CD8-positive, alpha-beta memory T cell (primary cell): Measurements from ENCODE around the gene BLM. TPM values are rescaled to one million over a fixed set of nuclear protein-coding genes. Genes with fewer than 3 reads are reported as not detected.
A peak's percentile ranks its signal among the peaks of the same experiment; 100 is the strongest.

ENCODE experiments used
- CTCF ChIA-PET: fragments of 350-600 bp; sonication (Branson Sonifier 250); formaldehyde crosslinking; loops from one replicate; lab custom pipeline; 2021; ENCODE audit warnings: antibody characterized with exemption; lab: Charles Lee
- POLR2A ChIA-PET: fragments of 350-600 bp; sonication (Branson Sonifier 250); formaldehyde crosslinking; loops from one replicate; lab custom pipeline; 2021; ENCODE audit warnings: antibody characterized with exemption; lab: Charles Lee
- DNase-seq, 5 donors: peaks; one replicate each; pipeline versions ENCODE4 v3.0.0 to v3.0.0-alpha.2; 2020 to 2022; ENCODE audit warnings: mixed read lengths in 1 of 5
- H3K27ac ChIP-seq: one replicate; pipeline ENCODE4 v1.7.0; 2013; ENCODE audit warnings: low read depth, mild to moderate bottlenecking, low read length, moderate library complexity
- H3K27me3 ChIP-seq: 2 replicates; pipeline ENCODE4 v1.7.0; 2013; ENCODE audit warnings: low read length, mild to moderate bottlenecking; ENCODE audit not compliant: insufficient read depth, poor library complexity, severe bottlenecking
- H3K36me3 ChIP-seq: 2 replicates; pipeline ENCODE4 v1.7.0; 2013; ENCODE audit warnings: mild to moderate bottlenecking, low read length, moderate library complexity; ENCODE audit not compliant: insufficient read depth
- H3K4me1 ChIP-seq: 2 replicates; pipeline ENCODE4 v1.7.0; 2013; ENCODE audit warnings: mild to moderate bottlenecking, low read length, moderate library complexity; ENCODE audit not compliant: insufficient read depth
- H3K4me3 ChIP-seq: 2 replicates; pipeline ENCODE4 v1.7.0; 2013; ENCODE audit warnings: mild to moderate bottlenecking, low read length
- H3K9me3 ChIP-seq: 2 replicates; pipeline ENCODE4 v1.7.0; 2013; ENCODE audit warnings: mild to moderate bottlenecking, low read length
- H3K27ac Mint-ChIP-seq, 8 donors: one replicate each; pipeline ENCODE4 v1.8.0; 2020 to 2021; ENCODE audit warnings: mixed read lengths in 8 of 8, mild to moderate bottlenecking in 6 of 8, inconsistent platforms in 3 of 8, moderate library complexity in 3 of 8
- H3K27me3 Mint-ChIP-seq, 2 donors: one replicate each; pipeline ENCODE4 v1.8.0; 2020 to 2021; ENCODE audit warnings: mixed read lengths in 2 of 2, mild to moderate bottlenecking in 1 of 2, moderate library complexity in 1 of 2
- H3K36me3 Mint-ChIP-seq, 3 donors: one replicate each; pipeline ENCODE4 v1.8.0; 2020 to 2021; ENCODE audit warnings: mixed read lengths in 3 of 3, inconsistent platforms in 1 of 3, mild to moderate bottlenecking in 1 of 3
- H3K4me1 Mint-ChIP-seq, 3 donors: one replicate each; pipeline ENCODE4 v1.8.0; 2020 to 2021; ENCODE audit warnings: mixed read lengths in 3 of 3, inconsistent platforms in 1 of 3, mild to moderate bottlenecking in 1 of 3
- H3K4me3 Mint-ChIP-seq, 7 donors: one replicate each; pipeline ENCODE4 v1.8.0; 2020 to 2021; ENCODE audit warnings: mixed read lengths in 7 of 7, mild to moderate bottlenecking in 6 of 7, moderate library complexity in 4 of 7, inconsistent platforms in 2 of 7
- H3K9me3 Mint-ChIP-seq, 5 donors: one replicate each; pipeline ENCODE4 v1.8.0; 2020 to 2022; ENCODE audit warnings: mixed read lengths in 5 of 5, mild to moderate bottlenecking in 3 of 5, moderate library complexity in 2 of 5, inconsistent platforms in 1 of 5
- polyA plus RNA-seq: library from polyadenylated mRNA; unstranded; fragments of 300-500 nt; fragmentation: Illumina TruSeq; gene quantifications from one replicate; pipeline ENCODE4 v1.2.3, GENCODE V29; 2021
- total RNA-seq, 2 experiments: library from RNA; stranded (reverse); gene quantifications; one replicate each; pipeline ENCODE4 v1.2.3, GENCODE V29; 2021

Gene BLM
- total and polyA plus RNA-seq, 3 experiments from 2014 or later, result 5.8 to 37.6 (median 37.0) TPM

GRCh38 chr15:90706394-90707327 is 10.5 kb upstream of the BLM start:
- H3K4me1 Mint-ChIP-seq, result no peaks in the 10 kb centered on the region

GRCh38 chr15:90707489-90707888 is 9.7 kb upstream of the BLM start:
- no peak for DNase-seq
- CTCF ChIA-PET, result interaction anchor here (1.3 kb wide), 1 partner anchor 10 kb away, joined by 5 read pairs; the partner anchor contains the start of gene BLM
- Mint-ChIP-seq H3K4me1 (no peaks in the 10 kb centered on the region), H3K4me3 (no peak overlapping the region), H3K27ac (no peak overlapping the region), H3K36me3 (peaks cover 0 to 17% (median 1%) of the 10 kb centered on the region in 3 donors), H3K27me3 (no peaks in the 10 kb centered on the region), H3K9me3 (peaks cover under 1 to 10% (median 6%) of the 10 kb centered on the region in 5 donors)
- Histone ChIP-seq H3K9me3 (no peaks in the 10 kb centered on the region), H3K27ac (no peak overlapping the region), H3K27me3 (no peaks in the 10 kb centered on the region), H3K4me1 (no peaks in the 10 kb centered on the region), H3K4me3 (no peak overlapping the region), H3K36me3 (no peaks in the 10 kb centered on the region)
- POLR2A ChIA-PET, result no interaction called here

More at GRCh38 chr15:90706394-90707327, 10.5 kb upstream of the BLM start:
- H3K9me3 Mint-ChIP-seq, result peaks cover 3 to 10% (median 8%) of the 10 kb centered on the region in 5 donors
- Histone ChIP-seq H3K9me3 (no peaks in the 10 kb centered on the region), H3K4me1 (no peaks in the 10 kb centered on the region), H3K27ac (no peak overlapping the region), H3K4me3 (no peak overlapping the region), H3K36me3 (no peaks in the 10 kb centered on the region), H3K27me3 (no peaks in the 10 kb centered on the region)
- peaks cover 0 to 22% (median 0%) of the 10 kb centered on the region in 3 donors for H3K36me3 Mint-ChIP-seq
- DNase-seq, result no peak
- peak overlapping the region in 1 of 8 donors; percentile 87 for H3K27ac Mint-ChIP-seq
- no peaks in the 10 kb centered on the region for H3K27me3 Mint-ChIP-seq
- ChIA-PET CTCF (no interaction called here), POLR2A (no interaction called here)
- H3K4me3 Mint-ChIP-seq, result no peak overlapping the region

DNA sequence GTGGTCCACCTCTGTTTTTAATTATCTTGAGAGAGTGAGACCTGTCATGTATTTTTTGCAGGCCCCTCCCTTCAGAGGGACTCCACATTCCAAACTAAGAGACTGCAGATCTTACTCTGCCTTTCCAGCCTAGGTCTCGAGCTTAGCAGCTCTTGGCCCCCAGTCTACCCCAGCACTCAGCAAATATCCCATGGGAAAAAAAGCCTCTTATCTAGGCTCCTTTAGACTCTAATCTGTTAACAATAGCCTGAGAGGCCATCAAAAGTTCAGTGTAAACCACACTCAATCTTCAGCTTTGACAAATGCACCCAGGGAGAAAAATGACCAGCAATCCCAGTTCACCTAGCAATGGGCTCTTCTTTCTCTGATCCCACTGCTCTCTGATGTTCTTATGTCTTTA is 8.6 kb upstream of the BLM start:
- no peak overlapping the region for H3K4me3 ChIP-seq
- Mint-ChIP-seq H3K4me1 (no peaks in the 10 kb centered on the region), H3K27me3 (no peaks in the 10 kb centered on the region), H3K27ac (no peak overlapping the region), H3K36me3 (peaks cover 0 to 10% (median 1%) of the 10 kb centered on the region in 3 donors), H3K4me3 (no peak overlapping the region), H3K9me3 (peaks cover 0 to 2% (median under 1%) of the 10 kb centered on the region in 5 donors)
- DNase-seq, result no peak
- no peaks in the 10 kb centered on the region for H3K4me1 ChIP-seq
- no peaks in the 10 kb centered on the region for H3K36me3 ChIP-seq
- POLR2A ChIA-PET, result interaction anchor here (0.6 kb wide), 1 partner anchor 201 kb away, joined by 7 read pairs; no protein-coding TSS in a partner anchor
- no peaks in the 10 kb centered on the region for H3K27me3 ChIP-seq
- H3K27ac ChIP-seq, result no peak overlapping the region
- H3K9me3 ChIP-seq, result no peaks in the 10 kb centered on the region
- CTCF ChIA-PET, result interaction anchor here (1.3 kb wide), 1 partner anchor 9 kb away, joined by 5 read pairs; the partner anchor contains the start of gene BLM

- POLR2A ChIA-PET, result no interaction called here
- peaks cover 0 to 9% (median 1%) of the 10 kb centered on the region in 3 donors for H3K36me3 Mint-ChIP-seq
Measured at GRCh38 chr15:90709278-90709677, 7.9 kb upstream of the BLM start.

DNA sequence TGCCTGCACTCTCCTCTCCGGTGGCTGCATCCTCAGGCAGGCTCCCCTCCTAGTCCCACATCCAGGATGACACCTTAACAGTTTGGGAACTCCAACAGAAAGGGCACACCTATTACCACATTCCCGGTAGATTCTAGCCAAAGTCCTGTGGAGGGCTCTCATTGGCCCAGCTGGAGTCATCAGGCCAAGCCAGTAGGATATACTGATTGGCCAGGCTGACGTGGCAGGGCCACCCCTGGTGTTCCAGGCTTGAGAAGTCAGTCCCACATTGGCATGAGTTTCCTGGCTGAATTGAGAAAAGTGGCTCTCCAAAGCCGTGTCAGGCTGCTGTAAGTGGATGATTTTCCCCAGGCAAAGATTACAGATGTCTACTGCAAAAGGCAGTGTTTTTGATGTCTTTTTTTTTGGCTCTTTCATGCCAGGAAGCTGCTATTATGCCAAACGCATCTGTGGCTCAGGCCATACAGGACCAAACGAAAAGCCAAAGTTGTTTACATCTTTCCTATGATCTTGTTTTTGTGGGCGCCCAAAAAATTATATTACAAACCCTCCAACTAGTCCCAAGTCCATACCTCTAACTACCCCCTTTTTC is 6.6 kb upstream of the BLM start:
- Mint-ChIP-seq H3K27me3 (no peaks in the 10 kb centered on the region), H3K27ac (peak overlapping the region in 1 of 8 donors; percentile 4), H3K36me3 (peaks cover 0 to 3% (median 1%) of the 10 kb centered on the region in 3 donors), H3K4me1 (no peaks in the 10 kb centered on the region), H3K9me3 (no peaks in the 10 kb centered on the region), H3K4me3 (no peak overlapping the region)
- no peak overlapping the region for H3K27ac ChIP-seq
- no peak for DNase-seq
- no peaks in the 10 kb centered on the region for H3K36me3 ChIP-seq
- CTCF ChIA-PET, result no interaction called here
- no peak overlapping the region for H3K4me3 ChIP-seq
- H3K4me1 ChIP-seq, result no peaks in the 10 kb centered on the region
- POLR2A ChIA-PET, result no interaction called here
- H3K27me3 ChIP-seq, result no peaks in the 10 kb centered on the region
- H3K9me3 ChIP-seq, result no peaks in the 10 kb centered on the region

More at GRCh38 chr15:90709278-90709677, 7.9 kb upstream of the BLM start:
- H3K4me3 Mint-ChIP-seq, result no peak overlapping the region
- no peaks in the 10 kb centered on the region for H3K4me1 Mint-ChIP-seq
- peaks cover 0 to under 1% (median 0%) of the 10 kb centered on the region in 5 donors for H3K9me3 Mint-ChIP-seq
- no peaks in the 10 kb centered on the region for H3K4me1 ChIP-seq
- H3K27me3 Mint-ChIP-seq, result no peaks in the 10 kb centered on the region
- CTCF ChIA-PET, result no interaction called here
- no peak overlapping the region for H3K27ac Mint-ChIP-seq
- DNase-seq, result no peak
- no peaks in the 10 kb centered on the region for H3K36me3 ChIP-seq
- no peaks in the 10 kb centered on the region for H3K27me3 ChIP-seq
- no peaks in the 10 kb centered on the region for H3K9me3 ChIP-seq
- H3K27ac ChIP-seq, result no peak overlapping the region
- no peak overlapping the region for H3K4me3 ChIP-seq

GRCh38 chr15:90711418-90711824 is 5.7 kb upstream of the BLM start:
- H3K27ac Mint-ChIP-seq, result no peak overlapping the region
- H3K4me3 ChIP-seq, result no peak overlapping the region
- ChIA-PET CTCF (no interaction called here), POLR2A (no interaction called here)
- peaks cover 8% of the 10 kb centered on the region in 3 donors for H3K4me1 Mint-ChIP-seq
- no peaks in the 10 kb centered on the region for H3K27me3 ChIP-seq
- DNase-seq, result no peak
- peaks cover 1 to 3% (median 2%) of the 10 kb centered on the region in 3 donors for H3K36me3 Mint-ChIP-seq
- no peak overlapping the region for H3K4me3 Mint-ChIP-seq
- no peak overlapping the region for H3K27ac ChIP-seq
- H3K9me3 ChIP-seq, result no peaks in the 10 kb centered on the region
- H3K27me3 Mint-ChIP-seq, result no peaks in the 10 kb centered on the region
- H3K36me3 ChIP-seq, result no peaks in the 10 kb centered on the region
- no peaks in the 10 kb centered on the region for H3K9me3 Mint-ChIP-seq
- peaks cover 4% of the 10 kb centered on the region for H3K4me1 ChIP-seq

- peaks cover 12% of the 10 kb centered on the region in 3 donors for H3K4me1 Mint-ChIP-seq
- ChIA-PET CTCF (no interaction called here), POLR2A (interaction anchor here (0.7 kb wide), 1 partner anchor 34 kb away, joined by 9 read pairs; no protein-coding TSS in a partner anchor)
- Histone ChIP-seq H3K9me3 (no peaks in the 10 kb centered on the region), H3K4me1 (peaks cover 8% of the 10 kb centered on the region), H3K27me3 (no peaks in the 10 kb centered on the region), H3K27ac (no peak overlapping the region), H3K4me3 (no peak overlapping the region), H3K36me3 (no peaks in the 10 kb centered on the region)
- H3K9me3 Mint-ChIP-seq, result no peaks in the 10 kb centered on the region
- H3K36me3 Mint-ChIP-seq, result peaks cover 1 to 3% (median 3%) of the 10 kb centered on the region in 3 donors
- no peak overlapping the region for H3K4me3 Mint-ChIP-seq
- no peak overlapping the region for H3K27ac Mint-ChIP-seq
- DNase-seq, result no peak
- peaks cover 0 to 2% of the 10 kb centered on the region in 2 donors for H3K27me3 Mint-ChIP-seq
Measured at GRCh38 chr15:90711842-90712241, 5.3 kb upstream of the BLM start.

DNA sequence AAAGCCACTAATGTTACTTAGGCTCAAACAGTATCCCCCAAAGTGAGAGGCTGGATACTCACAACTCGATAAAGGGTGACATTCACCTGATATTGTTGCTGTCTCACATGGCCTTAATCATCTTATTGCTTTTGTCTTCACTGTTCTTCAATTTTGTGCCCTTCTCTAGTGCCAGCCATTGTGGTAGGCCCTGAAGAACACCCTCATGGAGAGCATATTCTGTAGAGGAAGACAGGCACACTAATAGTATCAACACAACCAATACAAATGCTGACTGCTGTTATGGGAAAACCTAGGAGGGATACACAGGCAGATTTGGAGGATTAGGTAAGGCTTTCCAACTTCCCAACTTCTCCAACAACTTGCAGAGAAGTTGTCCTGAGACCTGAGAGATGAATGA is 4.1 kb upstream of the BLM start:
- CTCF ChIA-PET, result no interaction called here
- no peaks in the 10 kb centered on the region for H3K36me3 ChIP-seq

More for the DNA sequence above, 4.1 kb upstream of the BLM start:
- no peaks in the 10 kb centered on the region for H3K9me3 ChIP-seq
- peaks cover 13% of the 10 kb centered on the region for H3K4me1 ChIP-seq
- Mint-ChIP-seq H3K36me3 (peaks cover 1 to 9% (median 3%) of the 10 kb centered on the region in 3 donors), H3K27ac (no peak overlapping the region), H3K4me3 (peak overlapping the region in 1 of 7 donors; percentile 81), H3K4me1 (peaks cover 21 to 24% (median 22%) of the 10 kb centered on the region in 3 donors), H3K9me3 (no peaks in the 10 kb centered on the region), H3K27me3 (peaks cover 0 to 2% of the 10 kb centered on the region in 2 donors)
- POLR2A ChIA-PET, result no interaction called here
- H3K27me3 ChIP-seq, result no peaks in the 10 kb centered on the region
- H3K27ac ChIP-seq, result no peak overlapping the region
- no peak for DNase-seq
- no peak overlapping the region for H3K4me3 ChIP-seq
